ENCODE data around the gene TBC1D22A.

- TF ChIP-seq, protein P1, sequence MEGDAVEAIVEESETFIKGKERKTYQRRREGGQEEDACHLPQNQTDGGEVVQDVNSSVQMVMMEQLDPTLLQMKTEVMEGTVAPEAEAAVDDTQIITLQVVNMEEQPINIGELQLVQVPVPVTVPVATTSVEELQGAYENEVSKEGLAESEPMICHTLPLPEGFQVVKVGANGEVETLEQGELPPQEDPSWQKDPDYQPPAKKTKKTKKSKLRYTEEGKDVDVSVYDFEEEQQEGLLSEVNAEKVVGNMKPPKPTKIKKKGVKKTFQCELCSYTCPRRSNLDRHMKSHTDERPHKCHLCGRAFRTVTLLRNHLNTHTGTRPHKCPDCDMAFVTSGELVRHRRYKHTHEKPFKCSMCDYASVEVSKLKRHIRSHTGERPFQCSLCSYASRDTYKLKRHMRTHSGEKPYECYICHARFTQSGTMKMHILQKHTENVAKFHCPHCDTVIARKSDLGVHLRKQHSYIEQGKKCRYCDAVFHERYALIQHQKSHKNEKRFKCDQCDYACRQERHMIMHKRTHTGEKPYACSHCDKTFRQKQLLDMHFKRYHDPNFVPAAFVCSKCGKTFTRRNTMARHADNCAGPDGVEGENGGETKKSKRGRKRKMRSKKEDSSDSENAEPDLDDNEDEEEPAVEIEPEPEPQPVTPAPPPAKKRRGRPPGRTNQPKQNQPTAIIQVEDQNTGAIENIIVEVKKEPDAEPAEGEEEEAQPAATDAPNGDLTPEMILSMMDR (optimal IDR thresholded peaks at IDR 0.05 in 1 of 3, IDR thresholded peaks at IDR 0.05 in 1 of 3, conservative IDR thresholded peaks at IDR 0.05 in 1 of 3; ENCODE audit: extremely low read depth in 1 of 3, insufficient read depth in 2 of 3, low read length in 3 of 3), result no peak
- TF ChIP-seq EZH2 (IDR thresholded peaks at IDR 0.05; ENCODE audit: low read length), result no peak
Observed at GRCh38 chr22:47023871-47024270, 261.4 kb downstream of the TBC1D22A start.

Data from keratinocyte (primary cell).